Esophagus squamous epithelium (tissue), 4 donors: Measurements from ENCODE around the gene LMX1B.

Experiments used
- CTCF ChIP-seq, 6 experiments: fragments of 450-650 bp in 4 of 6; fragments of 200-600 bp in 2 of 6; sonication (generic) in 2 of 6; IDR thresholded peaks; one replicate each; pipeline ENCODE4 v1.5.1; 2016 to 2019; ENCODE audit warnings: antibody characterized with exemption in 6 of 6, mild to moderate bottlenecking in 4 of 6, moderate library complexity in 4 of 6
- POLR2A ChIP-seq, 4 donors: fragments of 450-650 bp; IDR thresholded peaks; one replicate each; pipeline ENCODE4 v1.6.1; 2017; ENCODE audit warnings: antibody characterized with exemption in 4 of 4, mild to moderate bottlenecking in 4 of 4, moderate library complexity in 3 of 4

- TF ChIP-seq CTCF (IDR thresholded peaks at IDR 0.05), result no peak
- no peak for TF ChIP-seq POLR2A (IDR thresholded peaks at IDR 0.05)
Measured at GRCh38 chr9:126700296-126700695, 86.6 kb downstream of the LMX1B start.
